Panc1 (cell line): Measurements from ENCODE around the gene SLC22A12.

Experiments
- CTCF ChIP-seq: fragments of 450-650 bp; IDR thresholded peaks from 2 replicates; pipeline ENCODE4 v1.5.1; 2017; ENCODE audit warnings: mild to moderate bottlenecking
- REST ChIP-seq, 2 experiments: IDR thresholded peaks; 2 replicates each; pipeline ENCODE4 v1.6.1; 2011 to 2012; ENCODE audit warnings: low read depth in 2 of 2, control low read depth in 1 of 2, low read length in 1 of 2, mild to moderate bottlenecking in 1 of 2, moderate library complexity in 1 of 2; ENCODE audit not compliant: insufficient read depth in 1 of 2

- no peak for TF ChIP-seq CTCF
- TF ChIP-seq REST (IDR thresholded peaks at IDR 0.05; ENCODE audit: insufficient read depth in 1 of 2, low read depth in 2 of 2, low read length in 1 of 2) = no peak
Measured at GRCh38 chr11:64642418-64642735, 51.4 kb downstream of the SLC22A12 start.
